DLD1 (cell line): ENCODE measurements around the gene CHAT.

ENCODE experiments used
- in situ Hi-C: cut with HindIII; loops from 2 replicates; pipeline ENCODE4 v1.10.0; 2017; ENCODE audit warnings: low sequenced_read_pairs

CHAT gene

DNA sequence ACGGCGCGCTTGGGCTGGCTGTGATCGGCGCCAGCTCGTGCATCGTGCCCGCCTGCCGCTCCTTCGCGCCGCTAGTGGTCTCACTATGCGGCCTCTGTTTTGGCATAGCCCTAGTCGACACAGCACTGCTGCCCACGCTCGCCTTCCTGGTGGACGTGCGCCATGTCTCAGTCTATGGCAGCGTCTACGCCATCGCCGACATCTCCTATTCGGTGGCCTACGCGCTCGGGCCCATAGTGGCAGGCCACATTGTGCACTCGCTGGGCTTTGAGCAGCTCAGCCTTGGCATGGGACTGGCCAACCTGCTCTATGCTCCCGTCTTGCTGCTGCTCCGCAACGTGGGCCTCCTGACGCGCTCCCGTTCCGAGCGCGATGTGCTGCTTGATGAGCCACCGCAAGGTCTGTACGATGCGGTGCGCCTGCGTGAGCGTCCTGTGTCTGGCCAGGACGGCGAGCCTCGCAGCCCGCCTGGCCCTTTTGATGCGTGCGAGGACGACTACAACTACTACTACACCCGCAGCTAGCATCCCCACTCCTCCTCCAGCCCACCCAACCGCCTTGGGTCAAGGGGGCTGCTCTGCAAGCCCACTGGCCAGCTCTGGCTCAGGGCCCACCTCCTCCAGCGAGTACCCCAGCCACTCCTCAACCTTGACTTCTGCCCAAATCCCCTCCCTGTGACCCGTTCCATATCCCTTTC lies 1.9 kb upstream of the CHAT start:
- in situ Hi-C loops: no loop called here

GRCh38 chr10:49612513-49613164 lies 1.2 kb upstream of the CHAT start:
- in situ Hi-C loops: no loop called here

DNA sequence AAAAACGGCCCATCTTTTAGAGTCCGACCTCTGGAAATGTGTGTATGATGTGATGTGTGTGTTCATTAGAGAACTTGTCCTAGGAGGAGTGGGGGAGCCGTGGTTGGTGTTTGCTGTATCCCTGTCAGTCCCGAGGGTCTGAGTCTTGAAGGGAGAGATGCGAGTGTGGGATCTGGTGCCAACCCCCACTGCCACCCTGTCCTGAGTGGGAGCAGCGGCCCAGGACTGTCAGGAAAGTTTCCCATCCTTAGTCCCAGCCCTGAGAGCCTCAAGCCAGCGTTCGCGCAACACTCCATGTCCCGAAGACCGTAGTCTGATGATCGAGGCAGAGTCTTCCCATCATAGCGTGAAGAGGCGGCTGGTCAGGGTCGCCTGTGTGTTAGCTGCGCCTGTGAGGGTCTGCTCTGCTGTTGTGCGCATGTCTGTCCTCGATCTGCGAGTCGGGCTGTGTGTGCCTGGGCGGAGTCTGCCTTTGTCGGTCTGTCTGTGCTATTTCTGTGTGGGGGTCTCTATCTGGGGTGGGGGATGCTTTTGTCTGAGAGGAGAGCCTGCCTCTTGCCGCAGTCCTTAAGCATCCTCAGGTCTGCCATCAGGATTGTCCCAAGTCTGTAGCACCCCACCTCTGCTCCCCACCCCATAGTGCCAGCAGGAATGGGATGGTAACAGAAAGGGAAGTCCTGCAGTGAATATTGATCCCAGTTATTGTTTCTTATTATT lies 514 bp upstream of the CHAT start:
- in situ Hi-C loops: no loop called here

- in situ Hi-C loops: no loop called here
Observed at GRCh38 chr10:49614242-49615198, 683 bp downstream of the CHAT start.

DNA sequence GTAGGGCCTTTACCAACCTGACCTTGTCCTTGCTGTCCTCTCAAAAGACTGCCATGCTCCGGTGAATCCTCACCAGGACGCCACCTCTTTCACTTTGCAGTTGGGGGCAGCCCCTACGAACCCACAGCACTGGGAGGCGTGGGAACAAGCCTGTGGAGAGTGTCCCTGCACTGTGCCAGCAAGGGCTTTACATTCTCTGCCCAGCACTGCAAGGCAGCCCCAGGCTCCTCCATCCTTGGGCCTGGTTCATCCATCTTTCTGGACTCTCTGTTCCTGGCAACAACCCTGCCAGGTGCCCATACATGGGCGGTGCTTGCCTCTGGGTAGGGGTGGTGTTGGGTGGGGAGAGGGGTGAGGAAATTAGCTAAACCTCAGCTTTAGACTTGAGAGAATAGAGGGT lies 1.4 kb downstream of the CHAT start:
- in situ Hi-C loops: no loop called here

- in situ Hi-C loops: no loop called here
Observed at GRCh38 chr10:49615721-49616120, 1.9 kb downstream of the CHAT start.

DNA sequence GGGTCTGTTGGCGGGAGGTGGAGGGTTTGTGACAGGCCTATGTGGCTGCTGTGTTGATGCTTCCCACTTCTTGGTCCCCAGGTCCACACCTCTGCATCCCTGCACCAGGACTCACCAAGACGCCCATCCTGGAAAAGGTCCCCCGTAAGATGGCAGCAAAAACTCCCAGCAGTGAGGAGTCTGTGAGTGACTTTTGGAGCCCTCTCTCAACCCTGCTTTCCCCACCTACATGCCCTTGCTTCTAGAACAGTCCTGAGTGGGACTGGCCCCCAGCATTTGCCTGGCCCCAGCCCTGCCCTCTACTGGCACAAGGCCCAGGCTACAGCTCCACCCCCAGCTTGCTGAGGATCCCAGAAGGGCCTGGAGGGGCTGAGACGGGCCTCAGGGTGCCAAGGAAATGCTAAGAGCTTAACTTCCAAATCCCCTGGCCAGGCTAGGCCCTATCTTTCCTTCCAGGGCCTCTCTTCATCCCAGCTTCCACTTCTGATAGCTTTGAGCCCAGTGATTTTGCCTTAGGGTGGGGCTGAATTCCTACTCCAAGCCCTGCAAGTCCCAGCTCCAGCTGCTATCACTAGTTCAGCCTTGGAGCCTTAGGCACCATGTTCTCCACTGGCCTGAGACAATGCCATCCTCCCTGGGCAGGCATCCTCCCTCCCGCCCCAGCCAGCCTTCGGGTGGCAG lies 2.7 kb downstream of the CHAT start:
- in situ Hi-C loops: no loop called here

DNA sequence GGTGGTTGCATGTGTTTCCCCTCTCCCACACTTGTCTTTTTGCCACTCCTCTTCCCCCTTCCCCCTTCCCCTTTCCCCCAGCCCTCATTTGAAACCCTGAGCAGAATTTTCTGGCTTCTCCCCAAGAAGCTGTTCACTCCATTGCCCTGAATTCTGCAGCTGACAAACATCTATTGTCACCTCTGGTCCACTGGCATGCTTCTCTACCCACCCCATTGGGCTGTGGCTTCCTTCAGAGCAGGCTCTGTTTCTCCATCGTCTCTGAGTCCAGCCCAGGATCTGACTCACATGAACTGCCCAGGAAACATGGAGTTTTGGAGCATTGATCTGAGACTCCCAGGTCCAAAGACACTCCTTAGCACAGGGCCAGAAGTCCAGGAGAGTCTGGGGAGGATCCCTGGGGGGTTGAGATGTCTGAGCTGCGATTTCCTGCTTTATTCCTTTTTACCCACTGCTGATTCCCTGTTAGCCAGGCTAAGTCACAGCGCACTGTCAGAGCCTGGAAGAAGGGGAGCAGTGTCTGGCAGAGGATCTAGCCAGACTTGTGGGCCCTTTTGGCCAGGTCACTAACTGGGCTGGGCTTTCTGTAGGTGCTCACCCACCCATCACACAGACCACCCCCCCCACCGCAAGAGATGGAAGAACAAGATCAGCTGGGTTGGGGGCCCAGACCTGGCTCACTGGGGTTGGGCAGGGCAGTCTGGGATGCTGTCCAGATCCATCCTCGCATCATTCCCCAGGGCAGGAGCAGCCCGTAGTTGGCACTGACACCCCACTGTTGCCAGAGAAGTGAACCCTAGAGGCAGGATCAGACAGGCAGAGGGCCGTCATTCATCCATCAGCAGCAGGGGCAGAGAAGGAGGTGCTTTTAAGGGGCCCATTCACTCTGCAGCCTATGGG lies 3.5 kb downstream of the CHAT start:
- in situ Hi-C loops: no loop called here

DNA sequence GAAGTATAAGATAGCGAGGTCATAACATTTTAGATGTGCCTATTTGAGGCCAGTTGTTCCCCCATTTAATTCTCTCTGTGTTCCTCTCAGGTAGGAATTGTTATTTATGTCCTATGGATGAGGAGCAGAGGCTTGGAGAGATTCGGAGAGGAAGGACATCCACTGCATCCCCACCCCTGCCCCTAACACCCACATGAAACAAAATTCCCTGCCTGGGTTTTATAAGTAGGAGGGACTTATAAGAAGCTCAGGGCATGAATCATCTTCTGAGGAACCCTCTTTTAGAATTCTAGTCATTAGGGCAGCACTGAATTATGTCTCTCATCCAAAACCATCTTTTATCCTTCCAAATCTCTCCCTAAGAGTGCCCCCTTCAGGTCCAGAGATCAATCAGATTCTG lies 5.0 kb downstream of the CHAT start:
- in situ Hi-C loops: no loop called here

GRCh38 chr10:49619613-49620012 lies 5.8 kb downstream of the CHAT start:
- in situ Hi-C loops: no loop called here

GRCh38 chr10:49620286-49620810 lies 6.5 kb downstream of the CHAT start:
- in situ Hi-C loops: no loop called here

DNA sequence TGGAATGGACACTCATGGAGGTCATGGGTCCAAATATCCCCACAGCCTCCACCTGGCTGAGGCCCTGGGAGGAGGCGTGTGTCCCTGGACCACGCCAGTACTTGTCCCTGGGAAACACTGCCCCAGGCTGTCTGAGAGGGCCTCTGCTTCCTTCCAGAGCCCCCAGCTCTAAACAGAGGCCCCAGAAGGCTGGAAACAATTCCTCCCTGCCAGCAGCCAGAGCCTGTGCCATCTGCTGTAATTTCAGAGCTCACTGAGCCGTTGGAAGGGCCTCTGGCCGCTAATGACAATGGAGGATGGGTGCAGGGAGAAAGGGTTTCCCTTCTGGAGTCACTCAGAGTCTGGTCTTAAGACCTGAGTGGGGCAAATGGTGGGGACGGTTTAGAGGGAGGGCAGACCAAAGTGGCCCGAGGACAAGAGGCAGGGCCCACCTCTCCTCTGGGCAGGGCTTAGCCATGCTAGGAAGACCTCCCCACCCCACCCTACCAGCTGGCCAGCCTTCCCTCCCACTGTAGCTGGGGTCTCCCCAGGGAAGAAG lies 7.1 kb downstream of the CHAT start:
- in situ Hi-C loops: no loop called here

DNA sequence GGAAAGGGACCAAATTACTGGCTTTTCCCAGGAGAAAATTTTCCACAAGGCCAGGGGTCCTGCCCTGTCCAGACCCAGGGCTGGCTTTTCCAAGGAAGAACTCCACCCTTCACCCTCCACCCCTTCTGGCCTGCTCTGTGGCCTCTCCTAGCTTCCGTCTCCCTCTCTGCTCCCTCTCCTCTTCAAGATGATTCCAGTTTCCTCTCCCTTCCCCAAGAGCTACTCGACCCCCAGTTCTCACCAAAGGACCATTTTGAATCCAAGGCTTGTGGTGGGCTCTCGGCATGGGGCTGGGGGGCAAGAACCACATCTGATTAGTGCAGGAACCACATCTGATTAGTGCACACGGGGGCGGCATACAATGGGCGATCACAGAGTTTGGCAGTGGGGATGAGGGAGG lies 7.7 kb downstream of the CHAT start:
- in situ Hi-C loops: no loop called here

- in situ Hi-C loops: no loop called here
Observed at GRCh38 chr10:49622426-49623425, 8.9 kb downstream of the CHAT start.

- in situ Hi-C loops: no loop called here
Observed at GRCh38 chr10:49624629-49625028, 10.8 kb downstream of the CHAT start.

DNA sequence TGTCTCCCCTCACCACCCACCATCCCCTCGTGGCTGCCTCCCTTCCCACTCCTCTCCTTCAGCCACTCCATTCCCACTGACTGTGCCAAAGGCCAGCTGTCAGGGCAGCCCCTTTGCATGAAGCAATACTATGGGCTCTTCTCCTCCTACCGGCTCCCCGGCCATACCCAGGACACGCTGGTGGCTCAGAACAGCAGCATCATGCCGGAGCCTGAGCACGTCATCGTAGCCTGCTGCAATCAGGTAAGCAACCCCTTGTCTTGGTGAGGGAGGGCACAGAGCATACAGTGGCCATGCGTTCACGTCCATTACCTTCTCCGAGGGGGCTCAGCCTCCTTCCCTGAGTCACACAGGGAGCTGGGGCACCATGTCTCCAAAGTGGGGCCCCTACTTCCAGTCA lies 11.6 kb downstream of the CHAT start:
- in situ Hi-C loops: no loop called here

- in situ Hi-C loops: no loop called here
Observed at GRCh38 chr10:49627038-49627437, 13.2 kb downstream of the CHAT start.
